ENCODE measurements around the gene COL4A2.

DNA sequence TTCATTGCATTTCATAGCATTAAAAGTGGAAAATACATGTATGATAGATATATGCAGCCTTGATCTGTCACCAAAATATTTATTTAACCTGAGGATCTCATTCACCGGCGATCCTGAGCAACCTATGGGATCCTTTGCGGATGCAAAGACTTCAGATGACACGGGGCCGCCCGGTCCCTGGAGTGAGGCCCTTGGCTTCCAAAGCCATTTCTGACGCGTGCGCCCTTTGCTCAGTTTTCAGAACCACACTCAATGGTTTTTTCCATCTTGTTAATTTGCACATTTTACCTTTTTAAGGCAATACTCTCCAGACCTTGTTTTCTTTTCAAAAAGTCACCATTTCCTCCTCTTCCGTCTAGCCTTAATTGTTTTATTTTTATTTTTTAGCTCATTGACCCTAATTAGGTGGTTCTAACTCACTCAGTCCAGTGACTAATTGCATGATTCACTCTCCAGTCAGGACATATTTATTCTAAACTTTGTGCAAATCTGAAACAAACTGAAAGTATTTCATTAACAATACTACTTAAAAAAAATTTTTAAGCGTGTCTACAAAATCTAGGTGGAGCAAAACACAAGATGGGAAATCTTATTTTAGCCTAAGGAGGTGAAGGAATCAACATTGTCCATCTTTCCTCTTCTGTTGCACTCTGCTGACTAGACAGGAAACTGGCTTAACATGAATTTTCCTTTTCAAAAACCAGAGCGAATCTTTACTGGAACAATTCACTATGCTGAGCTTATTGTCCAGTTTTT is 48.0 kb upstream of the COL4A2 start:
- TF ChIP-seq, protein P1, sequence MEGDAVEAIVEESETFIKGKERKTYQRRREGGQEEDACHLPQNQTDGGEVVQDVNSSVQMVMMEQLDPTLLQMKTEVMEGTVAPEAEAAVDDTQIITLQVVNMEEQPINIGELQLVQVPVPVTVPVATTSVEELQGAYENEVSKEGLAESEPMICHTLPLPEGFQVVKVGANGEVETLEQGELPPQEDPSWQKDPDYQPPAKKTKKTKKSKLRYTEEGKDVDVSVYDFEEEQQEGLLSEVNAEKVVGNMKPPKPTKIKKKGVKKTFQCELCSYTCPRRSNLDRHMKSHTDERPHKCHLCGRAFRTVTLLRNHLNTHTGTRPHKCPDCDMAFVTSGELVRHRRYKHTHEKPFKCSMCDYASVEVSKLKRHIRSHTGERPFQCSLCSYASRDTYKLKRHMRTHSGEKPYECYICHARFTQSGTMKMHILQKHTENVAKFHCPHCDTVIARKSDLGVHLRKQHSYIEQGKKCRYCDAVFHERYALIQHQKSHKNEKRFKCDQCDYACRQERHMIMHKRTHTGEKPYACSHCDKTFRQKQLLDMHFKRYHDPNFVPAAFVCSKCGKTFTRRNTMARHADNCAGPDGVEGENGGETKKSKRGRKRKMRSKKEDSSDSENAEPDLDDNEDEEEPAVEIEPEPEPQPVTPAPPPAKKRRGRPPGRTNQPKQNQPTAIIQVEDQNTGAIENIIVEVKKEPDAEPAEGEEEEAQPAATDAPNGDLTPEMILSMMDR (IDR thresholded peaks at IDR 0.05) = no peak
- TF ChIP-seq POLR2AphosphoS5 (IDR thresholded peaks at IDR 0.05; ENCODE audit: insufficient read depth in 1 of 2, low read depth in 1 of 2) = peak in 1 of 2 donors; percentile 19
- TF ChIP-seq POLR2A (IDR thresholded peaks at IDR 0.05) = no peak

Measured in vagina (tissue), 2 donors.